Glutamatergic neuron (in vitro differentiated cells): ENCODE data around the gene SCAP. TPM values are rescaled to one million over a fixed set of nuclear protein-coding genes. Genes with fewer than 3 reads are reported as not detected.

ENCODE experiments used
- DNase-seq: peaks from one replicate; pipeline ENCODE4 v3.0.0; 2022
- H3K27ac Mint-ChIP-seq: one replicate; pipeline ENCODE4 v1.8.0; 2020; ENCODE audit warnings: mild to moderate bottlenecking, mixed read lengths, inconsistent platforms; ENCODE audit not compliant: unreplicated experiment
- H3K27me3 Mint-ChIP-seq: one replicate; pipeline ENCODE4 v1.8.0; 2020; ENCODE audit warnings: mild to moderate bottlenecking, moderate library complexity, mixed read lengths, inconsistent platforms; ENCODE audit not compliant: unreplicated experiment
- H3K36me3 Mint-ChIP-seq: one replicate; pipeline ENCODE4 v1.8.0; 2020; ENCODE audit warnings: mild to moderate bottlenecking, mixed read lengths, inconsistent platforms; ENCODE audit not compliant: unreplicated experiment
- H3K4me1 Mint-ChIP-seq: one replicate; pipeline ENCODE4 v1.8.0; 2020; ENCODE audit warnings: mild to moderate bottlenecking, low read depth, mixed read lengths, inconsistent platforms; ENCODE audit not compliant: unreplicated experiment
- H3K4me3 Mint-ChIP-seq: one replicate; pipeline ENCODE4 v1.8.0; 2020; ENCODE audit warnings: mild to moderate bottlenecking, mixed read lengths, inconsistent platforms; ENCODE audit not compliant: unreplicated experiment
- H3K9me3 Mint-ChIP-seq: one replicate; pipeline ENCODE4 v1.8.0; 2020; ENCODE audit warnings: mild to moderate bottlenecking, moderate library complexity, mixed read lengths, inconsistent platforms; ENCODE audit not compliant: unreplicated experiment
- total RNA-seq: library from RNA; stranded (reverse); fragmentation: NEBNext Ultra II Directional; extraction: Animal tissue kit (Norgen Biotek cat#: 25700); gene quantifications from one replicate; pipeline ENCODE4 v1.2.1, GENCODE V29; 2021; ENCODE audit not compliant: unreplicated experiment
- TF ChIP-seq, protein P1 (sequence below): fragments of 200-600 bp; sonication (generic); IDR thresholded peaks from one replicate; pipeline ENCODE4 v1.5.0; 2021; ENCODE audit not compliant: partially characterized antibody, unreplicated experiment

Gene SCAP
- total RNA-seq, 1 donor from 2014 or later = 82.7 TPM

DNA sequence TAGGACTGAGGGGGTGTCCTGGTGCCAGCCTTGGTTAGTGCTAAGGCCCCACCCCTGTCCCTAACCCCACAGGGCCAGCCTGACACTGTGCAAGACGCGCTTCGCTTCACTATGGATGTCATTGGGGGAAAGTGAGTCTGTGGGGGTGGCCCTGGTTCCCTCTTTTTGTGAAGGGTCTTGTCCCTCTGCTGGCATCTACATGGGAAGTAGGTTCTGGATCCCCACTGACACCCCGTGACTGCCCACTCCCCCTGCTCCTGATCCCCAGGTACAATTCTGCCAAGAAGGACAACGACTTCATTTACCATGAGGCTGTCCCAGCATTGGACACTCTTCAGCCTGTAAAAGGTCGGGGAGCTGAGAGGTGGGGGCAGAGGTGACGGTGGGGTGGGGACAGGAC, 68.5 kb downstream of the SCAP start:
- TF ChIP-seq, protein P1, sequence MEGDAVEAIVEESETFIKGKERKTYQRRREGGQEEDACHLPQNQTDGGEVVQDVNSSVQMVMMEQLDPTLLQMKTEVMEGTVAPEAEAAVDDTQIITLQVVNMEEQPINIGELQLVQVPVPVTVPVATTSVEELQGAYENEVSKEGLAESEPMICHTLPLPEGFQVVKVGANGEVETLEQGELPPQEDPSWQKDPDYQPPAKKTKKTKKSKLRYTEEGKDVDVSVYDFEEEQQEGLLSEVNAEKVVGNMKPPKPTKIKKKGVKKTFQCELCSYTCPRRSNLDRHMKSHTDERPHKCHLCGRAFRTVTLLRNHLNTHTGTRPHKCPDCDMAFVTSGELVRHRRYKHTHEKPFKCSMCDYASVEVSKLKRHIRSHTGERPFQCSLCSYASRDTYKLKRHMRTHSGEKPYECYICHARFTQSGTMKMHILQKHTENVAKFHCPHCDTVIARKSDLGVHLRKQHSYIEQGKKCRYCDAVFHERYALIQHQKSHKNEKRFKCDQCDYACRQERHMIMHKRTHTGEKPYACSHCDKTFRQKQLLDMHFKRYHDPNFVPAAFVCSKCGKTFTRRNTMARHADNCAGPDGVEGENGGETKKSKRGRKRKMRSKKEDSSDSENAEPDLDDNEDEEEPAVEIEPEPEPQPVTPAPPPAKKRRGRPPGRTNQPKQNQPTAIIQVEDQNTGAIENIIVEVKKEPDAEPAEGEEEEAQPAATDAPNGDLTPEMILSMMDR = no peak
- Mint-ChIP-seq H3K4me3 (no peak overlapping the region), H3K27me3 (peaks cover 4% of the 10 kb centered on the region), H3K9me3 (peaks cover 1% of the 10 kb centered on the region), H3K4me1 (no peaks in the 10 kb centered on the region), H3K27ac (no peak overlapping the region), H3K36me3 (no peaks in the 10 kb centered on the region)
- DNase-seq = no peak

DNA sequence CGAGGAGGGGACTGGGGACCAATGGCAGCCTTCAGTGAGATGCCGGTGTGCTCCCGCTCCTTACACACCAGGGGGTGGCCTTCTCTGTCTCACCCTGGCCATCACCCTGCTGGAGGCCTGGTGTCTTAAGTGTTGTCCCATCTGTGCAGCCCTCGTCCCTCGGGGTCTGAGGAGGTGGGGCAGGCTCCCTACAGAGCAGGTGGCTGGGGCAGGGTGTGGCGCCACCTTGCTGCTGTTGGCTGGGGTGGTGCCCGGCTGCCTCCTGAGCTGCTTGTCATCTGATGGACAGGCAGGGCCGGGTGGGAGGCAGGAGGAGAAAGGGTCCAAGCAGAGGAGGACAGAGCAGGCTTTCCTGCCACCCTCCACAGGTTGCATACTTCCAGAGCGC, 69.0 kb downstream of the SCAP start:
- TF ChIP-seq, protein P1 = no peak
- DNase-seq = no peak
- no peak overlapping the region for H3K4me3 Mint-ChIP-seq
- peaks cover 1% of the 10 kb centered on the region for H3K9me3 Mint-ChIP-seq
- H3K36me3 Mint-ChIP-seq = no peaks in the 10 kb centered on the region
- peaks cover 1% of the 10 kb centered on the region for H3K4me1 Mint-ChIP-seq
- H3K27ac Mint-ChIP-seq = no peak overlapping the region
- peaks cover 4% of the 10 kb centered on the region for H3K27me3 Mint-ChIP-seq

DNA sequence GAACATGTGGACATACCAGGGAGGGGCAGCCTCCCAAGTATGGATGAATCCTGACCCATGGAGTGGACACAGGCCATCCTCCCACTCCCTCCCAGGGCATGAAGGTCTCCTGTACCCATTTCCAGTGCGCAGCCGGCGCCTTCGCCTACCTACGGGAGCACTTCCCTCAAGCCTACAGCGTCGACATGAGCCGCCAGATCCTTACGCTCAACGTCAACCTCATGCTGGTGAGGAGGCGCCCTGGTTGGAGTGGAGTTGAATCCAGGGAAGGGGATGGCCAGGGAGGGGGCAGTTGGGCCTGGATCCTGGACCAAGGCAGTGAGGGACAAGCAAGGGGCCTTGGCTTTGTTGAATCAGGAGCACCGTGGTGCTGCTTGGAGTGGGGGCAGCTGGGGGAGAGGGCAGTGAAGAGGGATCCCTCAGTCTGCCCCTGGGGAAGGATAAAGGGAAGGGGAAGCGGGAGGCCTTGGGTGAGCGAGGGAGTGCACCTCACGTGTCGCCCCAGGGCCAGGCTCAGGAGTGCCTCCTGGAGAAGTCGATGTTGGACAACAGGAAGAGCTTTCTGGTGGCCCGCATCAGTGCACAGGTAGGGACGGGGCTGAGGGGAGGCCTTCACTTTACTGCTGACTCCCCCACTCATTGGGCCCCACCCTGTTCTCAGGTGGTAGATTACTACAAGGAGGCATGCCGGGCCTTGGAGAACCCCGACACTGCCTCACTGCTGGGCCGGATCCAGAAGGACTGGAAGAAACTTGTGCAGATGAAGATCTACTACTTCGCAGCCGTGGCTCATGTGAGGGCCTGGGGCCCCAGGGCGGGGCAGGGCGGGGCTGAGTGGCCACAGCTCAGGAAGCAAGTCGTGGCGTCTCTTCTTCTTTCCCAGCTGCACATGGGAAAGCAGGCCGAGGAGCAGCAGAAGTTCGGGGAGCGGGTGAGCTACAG, 69.7 kb downstream of the SCAP start:
- no peaks in the 10 kb centered on the region for H3K36me3 Mint-ChIP-seq
- no peak overlapping the region for H3K27ac Mint-ChIP-seq
- H3K4me1 Mint-ChIP-seq = peaks cover 8% of the 10 kb centered on the region
- DNase-seq = no peak
- H3K4me3 Mint-ChIP-seq = no peak overlapping the region
- H3K9me3 Mint-ChIP-seq = peaks cover 1% of the 10 kb centered on the region
- TF ChIP-seq, protein P1 = no peak
- peaks cover 2% of the 10 kb centered on the region for H3K27me3 Mint-ChIP-seq

DNA sequence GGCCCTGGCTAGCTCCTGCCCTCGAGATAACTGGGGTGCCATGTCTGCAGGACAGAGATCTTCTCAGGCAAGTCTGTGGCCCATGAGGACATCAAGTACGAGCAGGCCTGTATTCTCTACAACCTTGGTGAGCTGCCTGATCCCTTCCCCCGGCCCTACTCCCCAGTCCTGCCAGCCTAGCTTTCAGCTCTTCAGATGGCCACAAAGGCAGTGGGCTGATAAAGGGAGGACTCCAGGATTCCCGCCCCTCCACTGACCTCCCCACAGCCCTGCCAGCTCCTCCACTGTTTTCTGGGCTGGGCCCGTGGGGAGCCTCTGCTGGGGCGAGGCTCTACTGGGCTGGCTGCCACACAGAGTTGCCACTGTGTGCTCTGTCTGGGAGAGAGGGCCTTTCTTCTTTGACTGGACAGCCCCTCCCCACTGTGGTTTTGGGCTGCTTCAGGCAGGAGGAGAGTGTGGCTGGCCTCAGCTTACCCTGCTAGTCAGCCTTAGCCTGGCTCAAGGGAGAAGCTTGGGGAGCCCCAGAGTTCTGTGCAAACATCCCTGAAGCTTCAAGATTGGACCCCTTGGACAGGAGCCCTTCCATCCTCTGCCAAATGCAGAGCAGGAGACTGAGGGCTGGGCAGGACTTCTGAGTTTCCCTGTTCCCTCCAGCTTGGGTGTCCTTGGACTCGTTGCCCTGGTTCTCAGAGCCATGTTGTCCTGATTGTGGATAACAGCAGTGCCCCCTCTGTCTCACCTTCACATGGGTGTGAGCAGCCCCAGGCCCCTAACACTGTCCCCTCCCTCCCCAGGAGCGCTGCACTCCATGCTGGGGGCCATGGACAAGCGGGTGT, 70.6 kb downstream of the SCAP start:
- Mint-ChIP-seq H3K27ac (no peak overlapping the region), H3K4me1 (peaks cover 8% of the 10 kb centered on the region), H3K27me3 (peaks cover 2% of the 10 kb centered on the region), H3K4me3 (no peak overlapping the region), H3K36me3 (no peaks in the 10 kb centered on the region), H3K9me3 (peaks cover 1% of the 10 kb centered on the region)
- TF ChIP-seq, protein P1 = no peak
- no peak for DNase-seq
